HL-60 (cell line): ENCODE data around the gene MSI2.

ENCODE experiments used
- CTCF ChIP-seq: IDR thresholded peaks from one replicate; pipeline ENCODE4 v1.5.1; 2011; ENCODE audit warnings: low read length, control low read depth, inconsistent platforms; ENCODE audit not compliant: insufficient read depth
- POLR2AphosphoS5 ChIP-seq: IDR thresholded peaks from 2 replicates; pipeline ENCODE4 v1.6.1; 2012; ENCODE audit warnings: low read depth
- SPI1 ChIP-seq: IDR thresholded peaks from 2 replicates; pipeline ENCODE4 v1.6.1; 2012; ENCODE audit warnings: low read depth, mild to moderate bottlenecking, borderline replicate concordance

GRCh38 chr17:57586742-57587141 lies 330.4 kb downstream of the MSI2 start:
- TF ChIP-seq CTCF (no peak), SPI1 (no peak), POLR2AphosphoS5 (no peak)
